SK-N-SH (cell line): ENCODE data around the gene CDH12. TPM values are rescaled to one million over a fixed set of nuclear protein-coding genes. Genes with fewer than 3 reads are reported as not detected.

ENCODE experiments used
- CTCF ChIA-PET: fragments of 300-600, 350-600 bp; formaldehyde crosslinking; extraction: SDS; loops from one replicate; lab custom pipeline; 2021; lab: Yijun Ruan, JAX
- POLR2A ChIA-PET: fragments of 350-600 bp; sonication (Branson Sonifier 250); formaldehyde crosslinking; extraction: SDS; loops from one replicate; lab custom pipeline; 2020; ENCODE audit warnings: antibody characterized with exemption, inconsistent platforms; lab: Yijun Ruan, JAX
- DNase-seq: peaks from one replicate; pipeline ENCODE4 v3.0.0; 2012
- H2AFZ ChIP-seq: fragments of 200-600 bp; sonication (generic); 2 replicates; pipeline ENCODE4 v1.8.1; 2016; ENCODE audit warnings: antibody characterized with exemption, mild to moderate bottlenecking, low read depth
- H3F3A ChIP-seq: fragments of 200-600 bp; sonication (generic); replicated peaks from 2 replicates; pipeline ENCODE3; 2016; ENCODE audit warnings: antibody characterized with exemption, mild to moderate bottlenecking; ENCODE audit not compliant: insufficient read depth
- H3K27ac ChIP-seq, 2 experiments: fragments of 200-500 bp in 1 of 2; fragments of 200-600 bp in 1 of 2; sonication (Bioruptor generic) in 1 of 2; sonication (generic), shearing (Covaris generic) in 1 of 2; 2 replicates each; pipeline versions ENCODE4 v1.5.1 to v1.6.1; 2014 to 2016; ENCODE audit warnings: low read depth in 2 of 2, inconsistent platforms in 1 of 2, low read length in 1 of 2, mild to moderate bottlenecking in 1 of 2, mixed read lengths in 1 of 2
- H3K27me3 ChIP-seq: fragments of 200-600 bp; sonication (generic), shearing (Covaris generic); 2 replicates; pipeline ENCODE4 v1.6.1; 2016; ENCODE audit warnings: mixed run types; ENCODE audit not compliant: insufficient read depth
- H3K36me3 ChIP-seq, 2 experiments: fragments of 200-500 bp in 1 of 2; fragments of 200-600 bp in 1 of 2; sonication (Bioruptor generic) in 1 of 2; sonication (generic) in 1 of 2; replicated peaks in 1 of 2; 2 replicates each; pipeline versions ENCODE3 to v1.5.1; 2014 to 2016; ENCODE audit warnings: low read length in 1 of 2, mild to moderate bottlenecking in 1 of 2; ENCODE audit not compliant: insufficient read depth in 2 of 2, control insufficient read depth in 1 of 2
- H3K4me1 ChIP-seq, 2 experiments: fragments of 200-500 bp in 1 of 2; fragments of 200-600 bp in 1 of 2; sonication (Bioruptor generic) in 1 of 2; sonication (generic), shearing (Covaris generic) in 1 of 2; 2 replicates each; pipeline versions ENCODE4 v1.5.1 to v1.6.1; 2014 to 2016; ENCODE audit warnings: low read depth in 1 of 2, low read length in 1 of 2, mixed run types in 1 of 2; ENCODE audit not compliant: insufficient read depth in 2 of 2, control insufficient read depth in 1 of 2
- H3K4me2 ChIP-seq: fragments of 200-600 bp; sonication (generic), shearing (Covaris generic); 2 replicates; pipeline ENCODE4 v1.6.1; 2017; ENCODE audit warnings: mixed run types
- H3K4me3 ChIP-seq, 2 experiments: fragments of 200-500 bp in 1 of 2; fragments of 200-600 bp in 1 of 2; sonication (Bioruptor generic) in 1 of 2; sonication (generic), shearing (Covaris generic) in 1 of 2; 2 replicates each; pipeline versions ENCODE4 v1.5.1 to v1.8.1; 2014 to 2016; ENCODE audit warnings: low read depth in 2 of 2, inconsistent platforms in 1 of 2, low read length in 1 of 2, mild to moderate bottlenecking in 1 of 2, mixed read lengths in 1 of 2, moderate library complexity in 1 of 2
- H3K79me2 ChIP-seq: fragments of 200-600 bp; sonication (generic); 2 replicates; pipeline ENCODE4 v1.8.1; 2017; ENCODE audit warnings: mild to moderate bottlenecking; ENCODE audit not compliant: insufficient read depth
- H3K9ac ChIP-seq: fragments of 200-600 bp; sonication (generic); 2 replicates; pipeline ENCODE4 v1.6.1; 2017; ENCODE audit warnings: mixed run types
- H3K9me2 ChIP-seq: fragments of 200-600 bp; sonication (generic); 2 replicates; pipeline ENCODE4 v1.6.1; 2017; ENCODE audit warnings: mixed run types
- H3K9me3 ChIP-seq: fragments of 200-600 bp; sonication (generic); 2 replicates; pipeline ENCODE4 v1.6.1; 2017; ENCODE audit warnings: mixed run types, mild to moderate bottlenecking, moderate library complexity
- H4K20me1 ChIP-seq: fragments of 200-600 bp; sonication (generic); 2 replicates; pipeline ENCODE4 v1.6.1; 2017; ENCODE audit warnings: mild to moderate bottlenecking, mixed run types; ENCODE audit not compliant: insufficient read depth
- CTCF ChIP-seq: fragments of 200-600 bp; sonication (generic); IDR thresholded peaks from 2 replicates; pipeline ENCODE4 v1.6.1; 2017; ENCODE audit warnings: antibody characterized with exemption, mild to moderate bottlenecking, moderate library complexity
- EP300 ChIP-seq, 2 experiments: IDR thresholded peaks; 2 replicates each; pipeline versions ENCODE4 v1.4.0 to v1.6.1; 2012; ENCODE audit warnings: borderline replicate concordance in 1 of 2, low read depth in 1 of 2, low read length in 1 of 2
- EZH2phosphoT487 ChIP-seq: fragments of 200-600 bp; sonication (generic); IDR thresholded peaks from 2 replicates; pipeline ENCODE4 v1.6.1; 2017; ENCODE audit warnings: low read depth, mixed run types, mild to moderate bottlenecking, antibody characterized with exemption, moderate library complexity, borderline replicate concordance
- FOSL2 ChIP-seq: IDR thresholded peaks from 2 replicates; pipeline ENCODE4 v1.4.0; 2012; ENCODE audit warnings: low read depth, mild to moderate bottlenecking, moderate library complexity, borderline replicate concordance
- FOXJ3 ChIP-seq: sonication (generic); formaldehyde crosslinking; IDR thresholded peaks from 2 replicates; pipeline ENCODE4 v1.5.1; 2020; ENCODE audit warnings: mild to moderate bottlenecking, missing genetic modification reagents
- FOXM1 ChIP-seq: IDR thresholded peaks from 2 replicates; pipeline ENCODE4 v1.4.0; 2012; ENCODE audit warnings: low read depth, mild to moderate bottlenecking
- GABPA ChIP-seq: IDR thresholded peaks from 2 replicates; pipeline ENCODE4 v1.4.0; 2012; ENCODE audit warnings: low read depth, mild to moderate bottlenecking
- IRF3 ChIP-seq: fragments of 150-350 bp; IDR thresholded peaks from 2 replicates; pipeline ENCODE4 v1.6.1; 2016; ENCODE audit warnings: mild to moderate bottlenecking, low read depth, low read length
- JUND ChIP-seq: IDR thresholded peaks from 2 replicates; pipeline ENCODE4 v1.4.0; 2012
- NFIC ChIP-seq: IDR thresholded peaks from 2 replicates; pipeline ENCODE4 v1.4.0; 2012; ENCODE audit warnings: borderline replicate concordance
- NRF1 ChIP-seq: IDR thresholded peaks from 2 replicates; pipeline ENCODE4 v1.6.1; 2012; ENCODE audit warnings: low read depth, mild to moderate bottlenecking, low read length
- RCOR1 ChIP-seq: fragments of 150-350 bp; IDR thresholded peaks from 2 replicates; pipeline ENCODE4 v1.6.1; 2017; ENCODE audit warnings: antibody characterized with exemption, low read length
- SIN3A ChIP-seq: IDR thresholded peaks from 2 replicates; pipeline ENCODE4 v1.6.1; 2012; ENCODE audit warnings: low read depth, mild to moderate bottlenecking, low read length, moderate library complexity, borderline replicate concordance
- SMC3 ChIP-seq: IDR thresholded peaks from 2 replicates; pipeline ENCODE4 v1.6.1; 2012; ENCODE audit warnings: low read depth, low read length, improper control_type of control experiment
- TAF1 ChIP-seq: IDR thresholded peaks from 2 replicates; pipeline ENCODE4 v1.6.1; 2012; ENCODE audit warnings: low read depth, mild to moderate bottlenecking, low read length, moderate library complexity, borderline replicate concordance
- TCF12 ChIP-seq: IDR thresholded peaks from 2 replicates; pipeline ENCODE4 v1.4.0; 2012
- TEAD4 ChIP-seq: IDR thresholded peaks from 2 replicates; pipeline ENCODE4 v1.4.0; 2012; ENCODE audit warnings: mild to moderate bottlenecking, borderline replicate concordance; ENCODE audit not compliant: insufficient read depth
- USF1 ChIP-seq: IDR thresholded peaks from 2 replicates; pipeline ENCODE4 v1.4.0; 2012; ENCODE audit warnings: low read depth, borderline replicate concordance
- WGBS: methylation state at CpG from one replicate; pipeline ENCODE4 v1.1.6; 2017; ENCODE audit warnings: low lambda C conversion rate; 5-methylcytosine and 5-hydroxymethylcytosine counted together
- polyA plus RNA-seq, 3 experiments: library from polyadenylated mRNA; depleted of rRNA; stranded (reverse); fragments of >200 nt; gene quantifications; 2 replicates each; pipeline ENCODE4 v1.2.3, GENCODE V29; 2012

Gene CDH12
- polyA plus RNA-seq, 1 of the 3 experiments (the other 2 are of a cell fraction) = not detected

- Histone ChIP-seq H3K4me3 (no peak overlapping the region), H3K9me2 (no peaks in the 10 kb centered on the region), H3K9ac (no peak overlapping the region), H3K9me3 (no peaks in the 10 kb centered on the region), H3K27me3 (no peaks in the 10 kb centered on the region), H3K4me1 (no peaks in the 10 kb centered on the region), H3K27ac (no peak overlapping the region), H3F3A (no peaks in the 10 kb centered on the region), H3K4me2 (no peak overlapping the region), H4K20me1 (no peaks in the 10 kb centered on the region), H2AFZ (no peak overlapping the region), H3K79me2 (no peaks in the 10 kb centered on the region), H3K36me3 (no peaks in the 10 kb centered on the region)
- TF ChIP-seq EP300 (IDR thresholded peaks at IDR 0.05; ENCODE audit: borderline replicate concordance in 1 of 2, low read depth in 1 of 2, low read length in 1 of 2) (no peak), TAF1 (no peak), USF1 (no peak), IRF3 (no peak), TCF12 (no peak), SIN3A (no peak)
- no peak for DNase-seq
- ChIA-PET POLR2A (no interaction called here), CTCF (no interaction called here)
- WGBS = 0% methylated on average over 3 of the region's 3 CpGs
Observed at GRCh38 chr5:22719842-22720241, 133.3 kb downstream of the CDH12 start.

- Histone ChIP-seq H3K4me3 (no peak overlapping the region), H3K36me3 (no peaks in the 10 kb centered on the region), H3K9ac (no peak overlapping the region), H3K4me1 (no peaks in the 10 kb centered on the region), H3K79me2 (no peaks in the 10 kb centered on the region), H3K4me2 (no peak overlapping the region), H3K9me3 (no peaks in the 10 kb centered on the region), H3K9me2 (no peaks in the 10 kb centered on the region), H2AFZ (no peak overlapping the region), H3K27me3 (no peaks in the 10 kb centered on the region; the same call in 1 of the 2 replicates), H3K27ac (no peak overlapping the region), H4K20me1 (no peaks in the 10 kb centered on the region), H3F3A (no peaks in the 10 kb centered on the region)
- TF ChIP-seq GABPA = no peak
- 3% methylated on average over 2 of the region's 2 CpGs for WGBS
- ChIA-PET CTCF (interaction anchor here (1.9 kb wide), 1 partner anchor 9 kb away, joined by 6 read pairs; no protein-coding TSS in a partner anchor), POLR2A (no interaction called here)
- DNase-seq = no peak
Observed at GRCh38 chr5:22710660-22711059, 142.5 kb downstream of the CDH12 start.

- H3K9ac ChIP-seq = no peak overlapping the region
- H3F3A ChIP-seq = no peaks in the 10 kb centered on the region
- H4K20me1 ChIP-seq = no peaks in the 10 kb centered on the region
- H3K27ac ChIP-seq = no peak overlapping the region
- H3K79me2 ChIP-seq = no peaks in the 10 kb centered on the region
- TF ChIP-seq NRF1 (no peak), TAF1 (no peak), FOXM1 (no peak), EP300 (IDR thresholded peaks at IDR 0.05; ENCODE audit: borderline replicate concordance in 1 of 2, low read depth in 1 of 2, low read length in 1 of 2) (no peak), NFIC (no peak), JUND (no peak), CTCF (no peak), FOSL2 (no peak), USF1 (no peak), RCOR1 (no peak), FOXJ3 (CRISPR knock-in tag) (no peak), EZH2phosphoT487 (no peak), TCF12 (no peak), SMC3 (no peak), TEAD4 (no peak)
- no peaks in the 10 kb centered on the region for H3K4me1 ChIP-seq
- no peaks in the 10 kb centered on the region; the same call in 1 of the 2 replicates for H3K27me3 ChIP-seq
- POLR2A ChIA-PET = no interaction called here
- H2AFZ ChIP-seq = no peak overlapping the region
- H3K9me3 ChIP-seq = no peaks in the 10 kb centered on the region
- CTCF ChIA-PET = interaction anchor here (0.7 to 1.9 kb wide), 3 partner anchors 9 to 139 kb away, joined by 3 to 6 read pairs (median 3); no protein-coding TSS in a partner anchor
- H3K4me3 ChIP-seq = no peak overlapping the region
- H3K4me2 ChIP-seq = no peak overlapping the region
- no peak for DNase-seq
- H3K9me2 ChIP-seq = no peaks in the 10 kb centered on the region
- no peaks in the 10 kb centered on the region for H3K36me3 ChIP-seq
Observed at GRCh38 chr5:22709743-22710142, 143.4 kb downstream of the CDH12 start.
